ENCODE measurements around the gene FGF6. TPM values are rescaled to one million over a fixed set of nuclear protein-coding genes. Genes with fewer than 3 reads are reported as not detected.
A peak's percentile ranks its signal among the peaks of the same experiment; 100 is the strongest.

FGF6 gene
- total RNA-seq, 6 donors from 2014 or later, result not detected

GRCh38 chr12:4417936-4418335 is 27.7 kb downstream of the FGF6 start:
- WGBS, 2 donors, result 45 to 52% methylated on average over 5 of the region's 5 CpGs
- no peak overlapping the region for H3K4me3 ChIP-seq
- no peak for TF ChIP-seq POLR2AphosphoS5 (IDR thresholded peaks at IDR 0.05)
- no peak for TF ChIP-seq POLR2A (IDR thresholded peaks at IDR 0.05)
- no peak for TF ChIP-seq CTCF (IDR thresholded peaks at IDR 0.05)
- no peak for TF ChIP-seq EP300 (IDR thresholded peaks at IDR 0.05)
- no peak for DNase-seq
- no peak for ATAC-seq (ENCODE audit: low FRiP score in 2 of 2)
- no peak overlapping the region for H3K27ac ChIP-seq
- peaks cover 0 to 3% (median 0%) of the 10 kb centered on the region in 4 donors for H3K27me3 ChIP-seq
- H3K9me3 ChIP-seq, result no peaks in the 10 kb centered on the region
- no peaks in the 10 kb centered on the region for H3K4me1 ChIP-seq
- H3K36me3 ChIP-seq, result no peaks in the 10 kb centered on the region

- DNase-seq, result peak in 1 of 2 donors; percentile 19
These were observed 28.2 kb downstream of the FGF6 start for GRCh38 chr12:4417455-4417854.

GRCh38 chr12:4416276-4416675 is 29.3 kb downstream of the FGF6 start:
- ATAC-seq (ENCODE audit: low FRiP score in 2 of 2) (no peak), DNase-seq (no peak)
- TF ChIP-seq POLR2A (IDR thresholded peaks at IDR 0.05), result no peak
- no peak for TF ChIP-seq CTCF (IDR thresholded peaks at IDR 0.05)
- no peak for TF ChIP-seq EP300 (IDR thresholded peaks at IDR 0.05)
- TF ChIP-seq POLR2AphosphoS5 (IDR thresholded peaks at IDR 0.05), result no peak
- 80 to 90% methylated on average over 8 of the region's 8 CpGs for WGBS, 2 donors
- Histone ChIP-seq H3K27ac (no peak overlapping the region), H3K36me3 (no peaks in the 10 kb centered on the region), H3K9me3 (no peaks in the 10 kb centered on the region), H3K4me1 (no peaks in the 10 kb centered on the region), H3K27me3 (peaks cover 0 to 3% (median 0%) of the 10 kb centered on the region in 4 donors), H3K4me3 (no peak overlapping the region)

More at GRCh38 chr12:4417455-4417854, 28.2 kb downstream of the FGF6 start:
- Histone ChIP-seq H3K9me3 (no peaks in the 10 kb centered on the region), H3K4me1 (no peaks in the 10 kb centered on the region), H3K27ac (no peak overlapping the region), H3K4me3 (no peak overlapping the region), H3K36me3 (no peaks in the 10 kb centered on the region), H3K27me3 (peaks cover 0 to 3% (median 0%) of the 10 kb centered on the region in 4 donors)
- 56 to 70% methylated on average over 5 to 6 of the region's 6 CpGs for WGBS, 2 donors
- no peak for ATAC-seq (ENCODE audit: low FRiP score in 2 of 2)
- TF ChIP-seq POLR2AphosphoS5 (IDR thresholded peaks at IDR 0.05) (no peak), CTCF (IDR thresholded peaks at IDR 0.05) (no peak), EP300 (IDR thresholded peaks at IDR 0.05) (no peak), POLR2A (IDR thresholded peaks at IDR 0.05) (no peak)

GRCh38 chr12:4412465-4412864 is 33.1 kb downstream of the FGF6 start:
- Histone ChIP-seq H3K36me3 (no peaks in the 10 kb centered on the region), H3K27me3 (peaks cover 0 to 3% (median 0%) of the 10 kb centered on the region in 4 donors), H3K27ac (no peak overlapping the region), H3K4me3 (no peak overlapping the region), H3K9me3 (no peaks in the 10 kb centered on the region), H3K4me1 (no peaks in the 10 kb centered on the region)
- DNase-seq (no peak), ATAC-seq (ENCODE audit: low FRiP score in 2 of 2) (no peak)
- WGBS, 2 donors, result 71 to 73% methylated on average over 1 of the region's 1 CpG
- TF ChIP-seq POLR2AphosphoS5 (IDR thresholded peaks at IDR 0.05), result no peak
- TF ChIP-seq CTCF (IDR thresholded peaks at IDR 0.05), result no peak
- TF ChIP-seq POLR2A (IDR thresholded peaks at IDR 0.05), result no peak
- no peak for TF ChIP-seq EP300 (IDR thresholded peaks at IDR 0.05)

GRCh38 chr12:4412056-4412455 is 33.6 kb downstream of the FGF6 start:
- DNase-seq (no peak), ATAC-seq (ENCODE audit: low FRiP score in 2 of 2) (no peak)
- H3K36me3 ChIP-seq, result no peaks in the 10 kb centered on the region
- H3K27me3 ChIP-seq, result peaks cover 0 to 3% (median 0%) of the 10 kb centered on the region in 4 donors
- no peak overlapping the region for H3K4me3 ChIP-seq
- no peak overlapping the region for H3K27ac ChIP-seq
- 84 to 94% methylated on average over 3 of the region's 3 CpGs for WGBS, 2 donors
- H3K9me3 ChIP-seq, result no peaks in the 10 kb centered on the region
- H3K4me1 ChIP-seq, result no peaks in the 10 kb centered on the region
- TF ChIP-seq EP300 (IDR thresholded peaks at IDR 0.05), result no peak
- no peak for TF ChIP-seq POLR2AphosphoS5 (IDR thresholded peaks at IDR 0.05)
- no peak for TF ChIP-seq CTCF (IDR thresholded peaks at IDR 0.05)
- no peak for TF ChIP-seq POLR2A (IDR thresholded peaks at IDR 0.05)
